Astrocyte (in vitro differentiated cells and primary cell): ENCODE data around the gene HDAC8. TPM values are rescaled to one million over a fixed set of nuclear protein-coding genes. Genes with fewer than 3 reads are reported as not detected.

Experiments used
- DNase-seq: peaks from one replicate; pipeline ENCODE4 v3.0.0-alpha.2; 2010; ENCODE audit warnings: low read depth
- FAIRE-seq: peaks from 2 replicates; lab custom pipeline; 2011; peaks lifted over from hg19 to GRCh38; lab: Jason Lieb, UNC
- H2AFZ ChIP-seq: 2 replicates; pipeline ENCODE4 v1.6.0; 2012; ENCODE audit warnings: low read depth, low read length, inconsistent platforms
- H3K27ac ChIP-seq: 2 replicates; pipeline ENCODE4 v1.5.1; 2011; ENCODE audit warnings: low read depth, low read length, inconsistent platforms
- H3K27me3 ChIP-seq: 2 replicates; pipeline ENCODE4 v1.6.0; 2011; ENCODE audit warnings: low read length, inconsistent platforms; ENCODE audit not compliant: insufficient read depth
- H3K36me3 ChIP-seq: 2 replicates; pipeline ENCODE4 v1.5.1; 2011; ENCODE audit warnings: low read length, inconsistent platforms; ENCODE audit not compliant: insufficient read depth
- H3K4me1 ChIP-seq: 2 replicates; pipeline ENCODE4 v1.5.1; 2011; ENCODE audit warnings: low read length, inconsistent platforms; ENCODE audit not compliant: insufficient read depth
- H3K4me2 ChIP-seq: 2 replicates; pipeline ENCODE4 v1.6.0; 2012; ENCODE audit warnings: low read length, inconsistent platforms
- H3K4me3 ChIP-seq: 2 replicates; pipeline ENCODE4 v1.5.1; 2011; ENCODE audit warnings: low read depth, mild to moderate bottlenecking, low read length, inconsistent platforms; ENCODE audit not compliant: insufficient read depth
- H3K79me2 ChIP-seq: 2 replicates; pipeline ENCODE4 v1.6.0; 2012; ENCODE audit warnings: mild to moderate bottlenecking, low read length, inconsistent platforms; ENCODE audit not compliant: insufficient read depth
- H3K9ac ChIP-seq: 2 replicates; pipeline ENCODE4 v1.6.0; 2012; ENCODE audit warnings: mild to moderate bottlenecking, low read length, inconsistent platforms
- H3K9me3 ChIP-seq: 2 replicates; pipeline ENCODE4 v1.5.1; 2012; ENCODE audit warnings: low read depth, mild to moderate bottlenecking, low read length, inconsistent platforms; ENCODE audit not compliant: insufficient read depth
- H4K20me1 ChIP-seq: 2 replicates; pipeline ENCODE4 v1.6.0; 2012; ENCODE audit warnings: low read length, inconsistent platforms; ENCODE audit not compliant: insufficient read depth
- H3K27ac Mint-ChIP-seq: one replicate; pipeline ENCODE4 v1.8.0; 2021; ENCODE audit warnings: mild to moderate bottlenecking, mixed read lengths; ENCODE audit not compliant: unreplicated experiment
- H3K27me3 Mint-ChIP-seq: one replicate; pipeline ENCODE4 v1.8.0; 2021; ENCODE audit warnings: low read depth, mixed read lengths; ENCODE audit not compliant: unreplicated experiment
- H3K36me3 Mint-ChIP-seq: one replicate; pipeline ENCODE4 v1.8.0; 2021; ENCODE audit warnings: low read depth, mixed read lengths; ENCODE audit not compliant: unreplicated experiment
- H3K4me1 Mint-ChIP-seq: one replicate; pipeline ENCODE4 v1.8.0; 2021; ENCODE audit warnings: low read depth, mixed read lengths; ENCODE audit not compliant: unreplicated experiment
- H3K4me3 Mint-ChIP-seq: one replicate; pipeline ENCODE4 v1.8.0; 2021; ENCODE audit warnings: mild to moderate bottlenecking, moderate library complexity, mixed read lengths; ENCODE audit not compliant: unreplicated experiment
- H3K9me3 Mint-ChIP-seq: one replicate; pipeline ENCODE4 v1.8.0; 2021; ENCODE audit warnings: mild to moderate bottlenecking, mixed read lengths; ENCODE audit not compliant: unreplicated experiment
- EZH2 ChIP-seq: IDR thresholded peaks from 2 replicates; pipeline ENCODE4 v1.6.1; 2012; ENCODE audit warnings: mild to moderate bottlenecking, low read length, inconsistent platforms; ENCODE audit not compliant: insufficient read depth
- total RNA-seq: library from RNA; stranded (reverse); gene quantifications from 2 replicates; pipeline ENCODE4 v1.2.1, GENCODE V29; 2021
- TF ChIP-seq, protein P1 (sequence below): IDR thresholded peaks from 2 replicates; pipeline ENCODE4 v1.5.1; 2011; ENCODE audit warnings: low read depth, mild to moderate bottlenecking, inconsistent platforms, low read length, moderate library complexity; ENCODE audit not compliant: insufficient read depth

Gene HDAC8
- total RNA-seq, 1 donor from 2014 or later, result 23.6 TPM

DNA sequence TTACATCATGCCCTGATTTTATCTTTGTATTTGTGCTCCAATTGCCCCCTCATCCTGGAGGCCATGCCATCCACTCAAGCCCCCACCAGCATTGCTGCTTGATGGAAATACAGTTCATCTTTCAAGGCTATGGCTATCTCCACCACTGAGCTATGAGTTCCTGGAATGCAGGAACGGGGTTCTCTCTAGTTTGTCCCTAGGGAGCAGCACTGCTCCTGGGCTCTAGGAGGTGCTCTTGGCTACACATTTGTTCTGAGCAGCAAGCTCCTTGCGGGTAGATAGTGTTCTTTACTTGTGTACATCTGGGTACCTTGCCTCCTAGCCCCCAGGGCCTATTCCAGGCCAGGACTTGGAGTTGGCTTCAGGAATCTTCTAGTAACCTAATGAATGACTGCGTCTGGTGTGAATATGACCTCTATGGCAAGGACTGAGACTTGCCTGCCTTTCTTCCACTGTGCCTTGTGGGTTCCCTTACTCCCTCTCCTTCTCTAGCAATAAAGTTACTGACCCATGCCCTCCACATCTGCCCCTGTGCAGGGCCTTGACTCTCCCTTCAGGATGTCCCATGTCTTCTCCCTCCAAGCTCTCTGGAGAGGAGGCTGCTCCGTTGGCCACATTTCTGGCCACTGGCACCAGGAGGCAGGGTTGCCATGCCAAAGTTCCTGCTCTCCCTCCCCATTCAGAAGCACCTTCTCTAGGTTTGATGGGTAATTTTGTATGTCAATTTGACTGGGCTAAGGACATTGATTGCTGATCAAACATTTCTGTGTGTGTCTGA lies 274.5 kb downstream of the HDAC8 start:
- Mint-ChIP-seq H3K4me3 (no peak overlapping the region), H3K27me3 (peaks cover 34% of the 10 kb centered on the region), H3K27ac (no peak overlapping the region), H3K9me3 (no peaks in the 10 kb centered on the region), H3K36me3 (no peaks in the 10 kb centered on the region), H3K4me1 (no peaks in the 10 kb centered on the region)
- FAIRE-seq, result peak; percentile 67
- no peaks in the 10 kb centered on the region for H3K79me2 ChIP-seq
- no peaks in the 10 kb centered on the region for H3K36me3 ChIP-seq
- no peaks in the 10 kb centered on the region for H3K4me1 ChIP-seq
- H3K4me3 ChIP-seq, result no peak overlapping the region
- no peak overlapping the region for H3K9ac ChIP-seq
- TF ChIP-seq, protein P1, sequence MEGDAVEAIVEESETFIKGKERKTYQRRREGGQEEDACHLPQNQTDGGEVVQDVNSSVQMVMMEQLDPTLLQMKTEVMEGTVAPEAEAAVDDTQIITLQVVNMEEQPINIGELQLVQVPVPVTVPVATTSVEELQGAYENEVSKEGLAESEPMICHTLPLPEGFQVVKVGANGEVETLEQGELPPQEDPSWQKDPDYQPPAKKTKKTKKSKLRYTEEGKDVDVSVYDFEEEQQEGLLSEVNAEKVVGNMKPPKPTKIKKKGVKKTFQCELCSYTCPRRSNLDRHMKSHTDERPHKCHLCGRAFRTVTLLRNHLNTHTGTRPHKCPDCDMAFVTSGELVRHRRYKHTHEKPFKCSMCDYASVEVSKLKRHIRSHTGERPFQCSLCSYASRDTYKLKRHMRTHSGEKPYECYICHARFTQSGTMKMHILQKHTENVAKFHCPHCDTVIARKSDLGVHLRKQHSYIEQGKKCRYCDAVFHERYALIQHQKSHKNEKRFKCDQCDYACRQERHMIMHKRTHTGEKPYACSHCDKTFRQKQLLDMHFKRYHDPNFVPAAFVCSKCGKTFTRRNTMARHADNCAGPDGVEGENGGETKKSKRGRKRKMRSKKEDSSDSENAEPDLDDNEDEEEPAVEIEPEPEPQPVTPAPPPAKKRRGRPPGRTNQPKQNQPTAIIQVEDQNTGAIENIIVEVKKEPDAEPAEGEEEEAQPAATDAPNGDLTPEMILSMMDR, result no peak
- no peak for TF ChIP-seq EZH2
- H3K9me3 ChIP-seq, result no peaks in the 10 kb centered on the region
- no peak overlapping the region for H3K27ac ChIP-seq
- no peak for DNase-seq
- no peaks in the 10 kb centered on the region for H4K20me1 ChIP-seq
- no peak overlapping the region for H3K4me2 ChIP-seq
- peaks cover 14% of the 10 kb centered on the region for H3K27me3 ChIP-seq
- no peak overlapping the region for H2AFZ ChIP-seq

GRCh38 chrX:72296991-72297390 lies 275.7 kb downstream of the HDAC8 start:
- Histone ChIP-seq H3K27ac (no peak overlapping the region), H3K9me3 (no peaks in the 10 kb centered on the region), H3K27me3 (peaks cover 7% of the 10 kb centered on the region), H3K36me3 (no peaks in the 10 kb centered on the region), H3K4me2 (no peak overlapping the region), H3K9ac (no peak overlapping the region), H3K4me1 (no peaks in the 10 kb centered on the region), H2AFZ (no peak overlapping the region), H4K20me1 (no peaks in the 10 kb centered on the region), H3K4me3 (no peak overlapping the region), H3K79me2 (no peaks in the 10 kb centered on the region)
- Mint-ChIP-seq H3K4me1 (no peaks in the 10 kb centered on the region), H3K4me3 (no peak overlapping the region), H3K27me3 (peaks cover 27% of the 10 kb centered on the region), H3K36me3 (no peaks in the 10 kb centered on the region), H3K27ac (no peak overlapping the region), H3K9me3 (no peaks in the 10 kb centered on the region)
- DNase-seq, result no peak
- no peak for TF ChIP-seq EZH2
- TF ChIP-seq, protein P1, result no peak
- FAIRE-seq, result no peak

DNA sequence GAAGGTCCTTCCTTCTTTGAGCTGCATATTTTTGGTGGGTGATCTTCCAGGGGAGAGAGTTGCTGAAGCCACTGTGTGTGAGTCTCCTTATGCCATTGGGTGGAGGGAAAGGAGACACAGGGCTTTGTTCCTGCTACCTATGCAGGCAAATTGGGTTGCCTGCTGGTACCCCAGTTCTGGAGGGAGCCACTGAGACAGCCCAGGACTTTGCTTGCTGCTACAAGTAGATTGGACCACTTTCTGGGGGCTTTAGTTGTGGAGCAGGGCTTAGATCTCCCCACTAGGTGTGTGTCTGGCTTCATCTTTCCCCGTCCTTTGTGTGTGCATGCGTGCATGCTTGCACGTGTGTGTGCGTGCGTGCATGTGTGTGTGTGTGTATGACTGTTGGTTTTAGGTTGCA lies 276.9 kb downstream of the HDAC8 start:
- Histone ChIP-seq H3K4me1 (no peaks in the 10 kb centered on the region), H3K27ac (no peak overlapping the region), H4K20me1 (no peaks in the 10 kb centered on the region), H3K27me3 (peaks cover 7% of the 10 kb centered on the region), H3K9ac (no peak overlapping the region), H3K9me3 (no peaks in the 10 kb centered on the region), H3K79me2 (no peaks in the 10 kb centered on the region), H3K4me2 (no peak overlapping the region), H3K36me3 (no peaks in the 10 kb centered on the region), H2AFZ (no peak overlapping the region), H3K4me3 (no peak overlapping the region)
- Mint-ChIP-seq H3K36me3 (no peaks in the 10 kb centered on the region), H3K27me3 (peaks cover 24% of the 10 kb centered on the region), H3K9me3 (no peaks in the 10 kb centered on the region), H3K4me3 (no peak overlapping the region), H3K27ac (no peak overlapping the region), H3K4me1 (no peaks in the 10 kb centered on the region)
- TF ChIP-seq, protein P1, result no peak
- DNase-seq, result no peak
- FAIRE-seq, result no peak
